ENCODE data around the gene PEX11G.
"Not testable (repeated sequence)": the region's sequence is repeated elsewhere in the genome, so short reads cannot be mapped to it uniquely, and the experiment has no call there.

PEX11G gene

DNA sequence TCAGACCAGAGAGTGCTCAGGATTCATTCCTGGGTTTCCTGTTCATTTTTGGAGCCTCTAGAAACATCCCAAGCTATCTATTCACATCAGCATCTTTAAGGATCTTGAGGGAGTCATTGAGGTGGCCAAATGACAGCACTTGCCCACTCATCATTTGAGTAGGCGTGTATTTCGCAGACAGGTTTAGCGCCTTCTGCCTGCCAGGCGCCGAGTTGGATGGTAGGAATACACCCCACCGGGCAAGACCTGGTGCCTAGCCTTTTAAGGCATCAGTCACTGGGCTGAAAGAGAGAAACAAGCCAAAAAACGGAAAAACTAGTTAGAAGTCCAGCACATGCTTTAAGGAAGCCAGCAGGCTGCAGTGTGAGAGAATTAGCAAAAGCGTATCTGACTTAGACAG, 33.8 kb downstream of the PEX11G start:
- no peaks in the 10 kb centered on the region for H3K27me3 ChIP-seq (ENCODE audit: insufficient read depth, poor library complexity, severe bottlenecking)
- no peak for DNase-seq (ENCODE audit: low read depth in 1 of 2, low spot score in 1 of 2)
- no peak for TF ChIP-seq CTCF (IDR thresholded peaks at IDR 0.05; ENCODE audit: insufficient read depth, low read length)
- TF ChIP-seq POLR2AphosphoS5 (IDR thresholded peaks at IDR 0.05; ENCODE audit: low read depth), result no peak
- TF ChIP-seq REST (IDR thresholded peaks at IDR 0.05; ENCODE audit: insufficient replicate concordance, low read depth), result no peak
- no peak for TF ChIP-seq GABPA (IDR thresholded peaks at IDR 0.05; ENCODE audit: low read depth)
- no peak for TF ChIP-seq SPI1 (IDR thresholded peaks at IDR 0.05; ENCODE audit: borderline replicate concordance, low read depth)
- no peak overlapping the region for H3K4me3 ChIP-seq (replicated peaks; ENCODE audit: insufficient read depth, low read length)
- H3K27ac ChIP-seq (replicated peaks), result no peak overlapping the region

DNA sequence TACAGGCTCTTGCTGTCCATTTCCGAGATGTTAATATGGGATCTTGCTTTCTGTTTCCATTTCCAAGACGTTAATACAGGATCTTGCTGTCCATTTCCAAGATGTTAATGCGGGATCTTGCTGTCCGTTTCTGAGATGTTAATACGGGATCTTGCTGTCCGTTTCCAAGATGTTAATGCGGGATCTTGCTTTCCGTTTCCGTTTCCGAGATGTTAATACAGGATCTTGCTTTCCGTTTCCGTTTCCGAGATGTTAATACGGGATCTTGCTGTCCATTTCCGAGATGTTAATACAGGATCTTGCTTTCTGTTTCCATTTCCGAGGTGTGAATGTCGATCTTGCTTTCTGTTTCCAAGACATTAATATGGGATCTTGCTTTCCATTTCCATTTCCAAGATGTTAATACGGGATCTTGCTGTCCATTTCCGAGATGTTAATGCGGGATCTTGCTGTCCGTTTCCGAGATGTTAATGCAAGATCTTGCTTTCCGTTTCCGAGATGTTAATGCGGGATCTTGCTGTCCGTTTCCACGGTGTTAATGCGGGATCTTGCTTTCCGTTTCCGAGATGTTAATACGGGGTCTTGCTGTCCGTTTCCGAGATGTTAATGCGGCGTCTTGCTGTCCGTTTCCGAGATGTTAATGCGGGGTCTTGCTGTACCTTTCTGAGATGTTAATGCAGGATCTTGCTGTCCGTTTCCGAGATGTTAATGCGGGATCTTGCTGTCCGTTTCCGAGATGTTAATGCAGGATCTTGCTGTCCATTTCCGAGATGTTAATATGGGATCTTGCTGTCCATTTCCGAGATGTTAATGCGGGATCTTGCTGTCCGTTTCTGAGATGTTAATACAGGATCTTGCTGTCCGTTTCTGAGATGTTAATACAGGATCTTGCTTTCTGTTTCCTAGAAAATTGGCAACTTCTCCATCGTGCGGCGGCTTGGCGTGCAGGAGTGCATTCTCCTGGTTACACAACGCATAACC, 38.3 kb downstream of the PEX11G start:
- TF ChIP-seq REST (IDR thresholded peaks at IDR 0.05; ENCODE audit: insufficient replicate concordance, low read depth) (no peak), GABPA (IDR thresholded peaks at IDR 0.05; ENCODE audit: low read depth) (no peak), CTCF (IDR thresholded peaks at IDR 0.05; ENCODE audit: insufficient read depth, low read length) (no peak)
- H3K4me3 ChIP-seq (replicated peaks; ENCODE audit: insufficient read depth, low read length), result no peak overlapping the region
- H3K27me3 ChIP-seq (ENCODE audit: insufficient read depth, poor library complexity, severe bottlenecking), result no peaks in the 10 kb centered on the region
- DNase-seq (ENCODE audit: low read depth in 1 of 2, low spot score in 1 of 2), result peak in 1 of 2 experiments; percentile 83
- no peak overlapping the region for H3K27ac ChIP-seq (replicated peaks)

- not testable (repeated sequence) for DNase-seq (ENCODE audit: low read depth in 1 of 2, low spot score in 1 of 2); H3K27me3 ChIP-seq (ENCODE audit: insufficient read depth, poor library complexity, severe bottlenecking); H3K4me3 ChIP-seq (replicated peaks; ENCODE audit: insufficient read depth, low read length); H3K27ac ChIP-seq (replicated peaks)
Observed at GRCh38 chr19:7449391-7450070, 39.3 kb downstream of the PEX11G start.

- no peak for TF ChIP-seq CTCF (IDR thresholded peaks at IDR 0.05; ENCODE audit: insufficient read depth, low read length)
- TF ChIP-seq SPI1 (IDR thresholded peaks at IDR 0.05; ENCODE audit: borderline replicate concordance, low read depth), result no peak
- no peak for TF ChIP-seq POLR2AphosphoS5 (IDR thresholded peaks at IDR 0.05; ENCODE audit: low read depth)
- no peak for TF ChIP-seq GABPA (IDR thresholded peaks at IDR 0.05; ENCODE audit: low read depth)
- no peak for TF ChIP-seq REST (IDR thresholded peaks at IDR 0.05; ENCODE audit: insufficient replicate concordance, low read depth)
- no peaks in the 10 kb centered on the region for H3K27me3 ChIP-seq (ENCODE audit: insufficient read depth, poor library complexity, severe bottlenecking)
- no peak for DNase-seq (ENCODE audit: low read depth in 1 of 2, low spot score in 1 of 2)
- H3K4me3 ChIP-seq (replicated peaks; ENCODE audit: insufficient read depth, low read length), result no peak overlapping the region
- no peak overlapping the region for H3K27ac ChIP-seq (replicated peaks)
Observed at GRCh38 chr19:7447648-7448047, 41.2 kb downstream of the PEX11G start.
